Ovary (tissue), 9 donors: Measurements from ENCODE around the gene IL23A. TPM values are rescaled to one million over a fixed set of nuclear protein-coding genes. Genes with fewer than 3 reads are reported as not detected.
A peak's percentile ranks its signal among the peaks of the same experiment; 100 is the strongest.

Experiments used
- DNase-seq, 5 donors: peaks; one replicate each; pipeline ENCODE4 v3.0.0-alpha.2; 2019 to 2020
- H3K27ac ChIP-seq, 2 donors: fragments of 200-600 bp; one replicate each; pipeline versions ENCODE4 v1.5.1 to v1.8.0; 2019 to 2022
- H3K27me3 ChIP-seq: fragments of 200-600 bp; one replicate; pipeline ENCODE4 v1.8.0; 2022
- H3K36me3 ChIP-seq: fragments of 200-600 bp; sonication (generic); one replicate; pipeline ENCODE4 v1.5.1; 2019
- H3K4me1 ChIP-seq: one replicate; pipeline ENCODE4 v1.8.1; 2013; ENCODE audit warnings: mild to moderate bottlenecking, moderate library complexity; ENCODE audit not compliant: insufficient read depth
- H3K4me3 ChIP-seq: fragments of 200-600 bp; sonication (generic); one replicate; pipeline ENCODE4 v1.5.1; 2017
- H3K9me3 ChIP-seq, 2 donors: fragments of 200-600 bp in 1 of 2; sonication (generic) in 1 of 2; one replicate each; pipeline versions ENCODE4 v1.5.1 to v1.8.1; 2013 to 2019; ENCODE audit warnings: mild to moderate bottlenecking in 1 of 2, moderate library complexity in 1 of 2
- EP300 ChIP-seq: sonication (generic); formaldehyde crosslinking; IDR thresholded peaks from one replicate; pipeline ENCODE4 v1.6.1; 2017; ENCODE audit warnings: antibody characterized with exemption
- POLR2A ChIP-seq: fragments of 450-650 bp; IDR thresholded peaks from one replicate; pipeline ENCODE4 v1.6.1; 2017; ENCODE audit warnings: antibody characterized with exemption, mild to moderate bottlenecking, moderate library complexity
- WGBS, 3 donors: extraction: QIAGEN DNeasy Blood & Tissue Kit in 1 of 3; methylation state at CpG; one replicate each; pipeline versions ENCODE4 v1.1.5 to v1.1.7; 2013 to 2017; 5-methylcytosine and 5-hydroxymethylcytosine counted together
- intact Hi-C, 4 donors: fragments of 100-400 bp; cut with DNase I; formaldehyde crosslinking; loops; one replicate each; pipeline versions ENCODE4 v1.11.0 to v1.15.1; 2022 to 2023
- polyA plus RNA-seq, 2 donors: library from polyadenylated mRNA; stranded (reverse); fragments of 200-250 nt in 1 of 2; fragments of 350-450 nt in 1 of 2; fragmentation: Illumina TruSeq in 1 of 2; extraction: RNeasy Lipid Tissue Mini Kit (QIAGEN cat#74804) in 1 of 2; gene quantifications; one replicate each; pipeline ENCODE4 v1.2.3, GENCODE V29; 2013 to 2014
- total RNA-seq, 7 donors: library from RNA; depleted of rRNA in 2 of 7; stranded (reverse); fragments of >200 nt in 2 of 7; fragmentation: NEBNext Ultra II Directional in 3 of 7; extraction: Animal tissue kit (Norgen Biotek cat#: 25700) in 3 of 7; gene quantifications; one replicate each; pipeline versions ENCODE4 v1.1.0 to v1.2.4, GENCODE V29; 2016 to 2023
- TF ChIP-seq, protein P1 (sequence below), 3 donors: fragments of 450-650 bp in 2 of 3; fragments of 200-600 bp in 1 of 3; IDR thresholded peaks; one replicate each; pipeline versions ENCODE4 v1.5.1 to v1.8.0; 2016 to 2022; ENCODE audit warnings: antibody characterized with exemption in 3 of 3, mild to moderate bottlenecking in 1 of 3
- donor health status: DM: no; HTN: no; CAD: no; lungs with moderate emphysema.
- donor health status: DM: no; HTN: no; CAD: no.
- donor health status: Bipolar disorder and iron deficiency.
- donor health status: DM: yes; HTN: yes; CAD: no.
- donor health status: DM: no; HTN: no; CAD: no.
- donor health status: DM: yes; HTN: yes; CAD: no.

The IL23A gene
- total and polyA plus RNA-seq, 9 donors: 0.16 to 0.35 (median 0.23) TPM; not detected in 6

DNA sequence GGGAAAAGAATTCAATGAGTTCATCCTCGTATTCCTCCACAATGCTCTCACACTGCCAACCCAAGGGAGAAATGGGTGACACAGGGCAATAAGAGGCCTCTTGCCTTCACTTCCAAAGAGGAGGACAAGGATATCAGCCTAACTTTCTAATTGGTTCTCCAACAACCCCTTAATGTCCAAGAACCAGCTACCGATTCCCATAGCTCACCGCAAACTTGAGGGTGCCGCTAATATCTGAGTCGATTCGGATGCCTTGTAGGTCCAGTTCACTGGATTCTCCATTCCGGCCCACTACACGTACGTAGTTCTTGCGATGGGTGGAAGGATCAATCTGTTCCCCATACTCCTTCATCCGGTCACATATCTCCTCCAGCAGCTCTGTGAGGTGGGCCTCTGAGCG is 27.7 kb upstream of the IL23A start:
- Histone ChIP-seq H3K4me1 (peaks cover 2% of the 10 kb centered on the region), H3K4me3 (no peak overlapping the region), H3K27me3 (no peaks in the 10 kb centered on the region), H3K9me3 (no peaks in the 10 kb centered on the region), H3K36me3 (no peaks in the 10 kb centered on the region), H3K27ac (no peak overlapping the region)
- no peak for DNase-seq
- 92 to 93% (median 92%) methylated on average over 12 of the region's 12 CpGs for WGBS, 3 donors
- intact Hi-C loops: no loop called here
- TF ChIP-seq EP300 (no peak), POLR2A (no peak)
- TF ChIP-seq, protein P1, sequence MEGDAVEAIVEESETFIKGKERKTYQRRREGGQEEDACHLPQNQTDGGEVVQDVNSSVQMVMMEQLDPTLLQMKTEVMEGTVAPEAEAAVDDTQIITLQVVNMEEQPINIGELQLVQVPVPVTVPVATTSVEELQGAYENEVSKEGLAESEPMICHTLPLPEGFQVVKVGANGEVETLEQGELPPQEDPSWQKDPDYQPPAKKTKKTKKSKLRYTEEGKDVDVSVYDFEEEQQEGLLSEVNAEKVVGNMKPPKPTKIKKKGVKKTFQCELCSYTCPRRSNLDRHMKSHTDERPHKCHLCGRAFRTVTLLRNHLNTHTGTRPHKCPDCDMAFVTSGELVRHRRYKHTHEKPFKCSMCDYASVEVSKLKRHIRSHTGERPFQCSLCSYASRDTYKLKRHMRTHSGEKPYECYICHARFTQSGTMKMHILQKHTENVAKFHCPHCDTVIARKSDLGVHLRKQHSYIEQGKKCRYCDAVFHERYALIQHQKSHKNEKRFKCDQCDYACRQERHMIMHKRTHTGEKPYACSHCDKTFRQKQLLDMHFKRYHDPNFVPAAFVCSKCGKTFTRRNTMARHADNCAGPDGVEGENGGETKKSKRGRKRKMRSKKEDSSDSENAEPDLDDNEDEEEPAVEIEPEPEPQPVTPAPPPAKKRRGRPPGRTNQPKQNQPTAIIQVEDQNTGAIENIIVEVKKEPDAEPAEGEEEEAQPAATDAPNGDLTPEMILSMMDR (IDR thresholded peaks at IDR 0.05): no peak

DNA sequence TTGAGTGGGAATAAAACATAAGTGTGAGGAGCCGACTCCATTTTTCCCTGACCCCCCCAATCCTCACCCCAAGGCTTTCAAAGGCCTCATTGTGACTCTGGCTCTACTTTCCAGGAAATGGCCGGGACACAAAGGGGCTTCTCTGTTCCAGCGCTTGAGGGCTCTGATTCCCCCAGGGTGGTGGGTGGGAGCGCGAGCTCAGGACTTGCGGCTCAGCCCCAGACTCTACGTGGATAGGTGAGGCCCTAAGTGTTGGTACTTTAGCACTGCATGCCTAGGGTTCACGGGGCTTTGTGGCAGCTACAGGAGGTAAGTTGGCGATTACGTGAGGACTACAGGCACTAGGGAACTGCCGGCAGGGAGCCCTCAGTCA is 23.4 kb upstream of the IL23A start:
- 0 to 2% (median 1%) methylated on average over 11 of the region's 11 CpGs for WGBS, 3 donors
- no peaks in the 10 kb centered on the region for H3K27me3 ChIP-seq
- intact Hi-C loops: no loop called here
- peaks cover 2% of the 10 kb centered on the region for H3K4me1 ChIP-seq
- TF ChIP-seq EP300: no peak
- TF ChIP-seq, protein P1 (IDR thresholded peaks at IDR 0.05): no peak
- TF ChIP-seq POLR2A: no peak
- H3K36me3 ChIP-seq: no peaks in the 10 kb centered on the region
- DNase-seq: peak in 2 of 5 donors; percentile 13 to 37
- peak overlapping the region; percentile 12 to 97 for H3K27ac ChIP-seq
- H3K4me3 ChIP-seq: peak overlapping the region; percentile 88
- no peaks in the 10 kb centered on the region for H3K9me3 ChIP-seq

DNA sequence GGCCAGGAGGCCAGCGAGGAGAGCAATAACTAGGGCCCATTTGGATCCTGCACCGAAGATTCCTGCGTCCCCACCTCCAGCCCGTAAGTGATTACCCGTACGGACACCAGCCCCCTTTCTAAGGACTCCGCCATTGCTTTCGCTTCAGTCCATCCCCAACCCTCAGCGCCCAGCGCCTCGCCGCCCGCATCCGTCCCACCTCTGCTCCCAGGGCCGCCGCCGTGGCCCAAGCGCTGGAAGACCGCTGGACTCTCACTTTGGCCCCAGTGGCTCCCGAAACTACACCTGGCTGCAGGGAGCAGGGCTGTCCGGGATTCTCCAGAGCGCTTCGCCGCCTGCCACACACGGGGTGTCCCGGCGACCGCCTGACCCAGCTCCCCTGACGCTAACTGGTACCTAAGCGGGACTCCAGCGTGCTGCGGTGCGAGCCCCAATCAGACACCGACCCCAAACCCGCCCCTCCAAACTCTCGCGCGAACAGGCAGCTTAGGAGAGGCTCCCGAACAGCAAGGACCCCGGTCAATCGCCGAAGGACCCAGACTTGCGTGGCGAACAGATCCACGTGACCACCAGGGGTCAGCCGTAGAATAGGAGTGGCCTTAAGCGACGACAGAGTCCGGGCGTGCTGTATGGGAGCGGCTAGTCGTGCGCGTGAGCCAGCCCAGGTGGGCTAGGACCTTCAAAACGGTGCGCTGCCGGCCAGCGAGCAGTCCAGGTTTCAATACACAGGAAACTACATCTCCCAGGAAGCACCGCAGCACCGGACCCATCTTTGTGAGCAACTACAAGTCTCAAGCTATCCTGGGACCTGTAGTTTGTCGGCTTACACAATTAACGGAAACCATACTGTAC is 22.8 kb upstream of the IL23A start, which contains the start of gene CNPY2:
Gene CNPY2, minus strand, starts transcription at position 367 of the 852 bp plus-strand sequence. CDS start 771 bp downstream, outside the sequence.
- 0% methylated on average over 55 to 62 of the region's 62 CpGs for WGBS, 3 donors
- H3K4me1 ChIP-seq: peaks cover 2% of the 10 kb centered on the region
- no peaks in the 10 kb centered on the region for H3K27me3 ChIP-seq
- peak within 1 kb of the TSS; percentile 12 to 97 for H3K27ac ChIP-seq
- TF ChIP-seq POLR2A (peak; percentile 72), EP300 (no peak)
- TF ChIP-seq, protein P1 (IDR thresholded peaks at IDR 0.05): peak in 1 of 3 donors; percentile 34
- DNase-seq: peak; percentile 94 to 96 (median 95)
- H3K36me3 ChIP-seq: no peaks in the 10 kb centered on the region
- H3K4me3 ChIP-seq: peak within 1 kb of the TSS; percentile 88
- intact Hi-C loops: no loop called here
- no peaks in the 10 kb centered on the region for H3K9me3 ChIP-seq

DNA sequence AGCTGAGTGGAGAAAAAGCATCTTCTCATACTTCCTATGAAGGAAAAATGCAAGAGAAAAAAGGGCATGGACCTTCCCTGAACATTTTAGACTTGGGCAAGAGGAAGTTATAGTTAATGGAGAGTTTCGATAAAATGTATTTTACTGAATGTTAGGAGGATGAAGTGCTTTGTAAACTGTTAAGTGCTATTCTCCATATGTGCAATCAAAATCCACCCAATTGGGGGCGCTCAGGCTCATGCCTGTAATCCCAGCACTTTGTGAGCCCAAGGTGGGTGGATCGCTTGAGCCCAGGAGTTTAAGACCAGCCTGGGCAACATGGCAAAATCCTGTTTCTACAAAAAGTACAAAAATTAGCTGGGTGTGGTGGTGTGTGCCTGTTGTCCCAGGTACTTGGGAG is 21.0 kb upstream of the IL23A start:
- intact Hi-C loops: no loop called here
- H3K4me1 ChIP-seq: peaks cover 2% of the 10 kb centered on the region
- 91 to 99% (median 99%) methylated on average over 3 of the region's 3 CpGs for WGBS, 3 donors
- H3K9me3 ChIP-seq: no peaks in the 10 kb centered on the region
- TF ChIP-seq POLR2A (no peak), EP300 (no peak)
- TF ChIP-seq, protein P1 (IDR thresholded peaks at IDR 0.05): no peak
- H3K27ac ChIP-seq: no peak overlapping the region
- H3K36me3 ChIP-seq: no peaks in the 10 kb centered on the region
- no peak overlapping the region for H3K4me3 ChIP-seq
- H3K27me3 ChIP-seq: no peaks in the 10 kb centered on the region
- DNase-seq: no peak
